ENCODE results near the gene GNB3. TPM values are rescaled to one million over a fixed set of nuclear protein-coding genes. Genes with fewer than 3 reads are reported as not detected.
A peak's percentile ranks its signal among the peaks of the same experiment; 100 is the strongest.

The GNB3 gene
- total RNA-seq, 2 experiments from 2014 or later, result 5.0 to 23.7 TPM

DNA sequence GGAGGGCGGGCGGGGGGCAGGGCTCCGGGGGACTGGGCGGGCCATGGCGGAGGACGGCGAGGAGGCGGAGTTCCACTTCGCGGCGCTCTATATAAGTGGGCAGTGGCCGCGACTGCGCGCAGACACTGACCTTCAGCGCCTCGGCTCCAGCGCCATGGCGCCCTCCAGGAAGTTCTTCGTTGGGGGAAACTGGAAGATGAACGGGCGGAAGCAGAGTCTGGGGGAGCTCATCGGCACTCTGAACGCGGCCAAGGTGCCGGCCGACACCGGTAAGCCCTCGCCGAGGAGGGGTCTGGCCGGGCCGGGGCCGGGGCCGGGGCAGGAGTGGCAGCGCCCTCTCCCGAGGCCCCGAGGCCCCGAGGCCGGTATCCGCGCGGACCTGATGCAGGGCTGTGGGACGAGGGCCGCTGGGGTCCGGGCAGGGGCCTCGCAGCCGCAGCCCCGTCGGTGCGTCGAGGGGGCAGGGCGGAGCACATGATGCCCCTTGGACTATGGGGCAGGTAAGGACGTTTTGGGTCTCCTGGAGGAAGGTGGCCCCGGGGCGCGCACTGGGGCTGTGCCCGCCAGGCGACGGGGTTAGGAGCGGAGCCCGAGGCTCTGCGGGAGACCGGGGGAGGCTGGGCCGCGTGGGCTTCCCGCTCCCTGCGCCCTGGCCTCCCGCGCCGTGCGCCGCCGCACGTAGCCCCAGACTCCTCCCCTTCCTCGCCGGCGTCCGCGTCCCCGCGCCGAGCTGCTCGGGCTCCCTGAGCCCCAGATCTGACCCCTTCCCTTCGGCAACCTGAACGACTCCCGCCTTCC is 26.9 kb downstream of the GNB3 start, which contains the start of gene TPI1:
Gene TPI1, plus strand, starts transcription at position 119 of the 798 bp plus-strand sequence. Its CDS starts 36 bp downstream, at position 155.
- peaks cover 18% of the 10 kb centered on the region; the same call in 1 of the 2 replicates for H3K79me2 ChIP-seq (ENCODE audit: insufficient read depth, low read depth, low read length)
- peak within 1 kb of the TSS; percentile 66 for H3K27ac ChIP-seq (ENCODE audit: low read depth, low read length, poor library complexity, severe bottlenecking)
- H3K4me2 ChIP-seq (ENCODE audit: low read length), result peak within 1 kb of the TSS; percentile 100
- H2AFZ ChIP-seq (ENCODE audit: low read length), result peak within 1 kb of the TSS; percentile 36; the same call in 1 of the 2 replicates
- 0 out of 2 replicates have a peak, but pooled peaks cover 10% of the 10 kb centered on the region for H4K20me1 ChIP-seq (ENCODE audit: insufficient read depth, low read length)
- H3K36me3 ChIP-seq (ENCODE audit: insufficient read depth, low read length), result peaks cover 79% of the 10 kb centered on the region
- no TSS peak for BruUV-seq (replicated peaks)
- H3K9me2 ChIP-seq (ENCODE audit: insufficient read depth, low read length), result no peaks in the 10 kb centered on the region
- H3K9me3 ChIP-seq (ENCODE audit: low read length), result no peaks in the 10 kb centered on the region
- intact Hi-C loops (cut with micrococcal nuclease; ENCODE audit: unreplicated experiment), result loop anchor here (1.0 to 5.0 kb wide), 4 partner anchors 15 to 225 kb away; partner anchors contain the start of genes C1R, GNB3 and USP5
- peak; percentile 79 for DNase-seq (ENCODE audit: low spot score)
- peak within 1 kb of the TSS; percentile 93 for H3K4me3 ChIP-seq (ENCODE audit: low read depth, low read length, poor library complexity, severe bottlenecking)
- peaks cover 51% of the 10 kb centered on the region for H3K4me1 ChIP-seq (ENCODE audit: insufficient read depth, low read length, poor library complexity, severe bottlenecking)
- ChIA-PET POLR2A (interaction anchor here (0.5 to 6.0 kb wide), 9 partner anchors 15 to 365 kb away, joined by 3 to 60 read pairs (median 3); partner anchors contain the start of genes CDCA3, GNB3 and USP5), CTCF (ENCODE audit: unreplicated experiment) (interaction anchor here (1.0 to 2.0 kb wide), 4 partner anchors 15 to 28 kb away, joined by 4 to 7 read pairs (median 6); partner anchors contain the start of gene USP5)
- no peak for TF ChIP-seq EZH2phosphoT487 (IDR thresholded peaks at IDR 0.05; ENCODE audit: borderline replicate concordance, low read depth, low read length)
- TF ChIP-seq, protein P1, sequence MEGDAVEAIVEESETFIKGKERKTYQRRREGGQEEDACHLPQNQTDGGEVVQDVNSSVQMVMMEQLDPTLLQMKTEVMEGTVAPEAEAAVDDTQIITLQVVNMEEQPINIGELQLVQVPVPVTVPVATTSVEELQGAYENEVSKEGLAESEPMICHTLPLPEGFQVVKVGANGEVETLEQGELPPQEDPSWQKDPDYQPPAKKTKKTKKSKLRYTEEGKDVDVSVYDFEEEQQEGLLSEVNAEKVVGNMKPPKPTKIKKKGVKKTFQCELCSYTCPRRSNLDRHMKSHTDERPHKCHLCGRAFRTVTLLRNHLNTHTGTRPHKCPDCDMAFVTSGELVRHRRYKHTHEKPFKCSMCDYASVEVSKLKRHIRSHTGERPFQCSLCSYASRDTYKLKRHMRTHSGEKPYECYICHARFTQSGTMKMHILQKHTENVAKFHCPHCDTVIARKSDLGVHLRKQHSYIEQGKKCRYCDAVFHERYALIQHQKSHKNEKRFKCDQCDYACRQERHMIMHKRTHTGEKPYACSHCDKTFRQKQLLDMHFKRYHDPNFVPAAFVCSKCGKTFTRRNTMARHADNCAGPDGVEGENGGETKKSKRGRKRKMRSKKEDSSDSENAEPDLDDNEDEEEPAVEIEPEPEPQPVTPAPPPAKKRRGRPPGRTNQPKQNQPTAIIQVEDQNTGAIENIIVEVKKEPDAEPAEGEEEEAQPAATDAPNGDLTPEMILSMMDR (conservative IDR thresholded peaks at IDR 0.05; ENCODE audit: low read length), result no peak

DNA sequence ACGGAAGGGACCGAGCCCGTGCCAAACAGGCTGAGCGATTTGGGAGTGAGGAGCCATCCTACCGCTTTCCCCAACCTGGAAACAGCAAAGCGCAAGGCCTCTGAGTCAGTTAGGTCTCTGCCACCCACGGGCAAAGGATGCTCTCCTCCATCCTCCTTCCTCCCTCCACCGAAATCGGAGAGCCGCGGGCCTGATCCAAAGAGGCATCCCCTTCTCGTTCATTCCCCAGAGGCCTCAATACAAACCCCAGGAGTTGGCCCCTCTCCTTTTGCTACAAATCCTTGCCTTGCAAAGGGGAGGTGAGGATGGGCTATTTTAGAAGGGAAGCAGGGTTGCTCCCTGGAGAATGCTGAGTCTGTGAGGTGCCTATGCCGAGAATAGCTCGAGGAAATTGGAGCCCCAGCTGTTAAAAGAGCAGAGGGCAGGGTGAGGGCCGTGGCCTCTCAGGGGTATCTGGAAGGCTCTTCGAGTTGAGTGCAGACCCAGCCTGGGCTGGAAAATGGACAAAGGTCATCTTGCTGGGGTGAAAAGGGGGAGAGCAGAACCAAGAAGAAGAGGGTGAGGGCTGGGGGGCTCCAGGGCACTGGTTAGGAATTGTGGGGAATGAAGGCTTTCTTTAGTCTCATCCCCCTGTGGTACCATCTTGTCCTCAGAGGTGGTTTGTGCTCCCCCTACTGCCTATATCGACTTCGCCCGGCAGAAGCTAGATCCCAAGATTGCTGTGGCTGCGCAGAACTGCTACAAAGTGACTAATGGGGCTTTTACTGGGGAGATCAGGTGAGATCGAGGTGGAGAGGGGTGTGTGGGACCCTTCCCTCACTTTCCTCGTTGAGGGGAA is 27.7 kb downstream of the GNB3 start:
- Histone ChIP-seq H3K4me1 (ENCODE audit: insufficient read depth, low read length, poor library complexity, severe bottlenecking) (peaks cover 51% of the 10 kb centered on the region), H3K79me2 (ENCODE audit: insufficient read depth, low read depth, low read length) (peaks cover 18% of the 10 kb centered on the region; the same call in 1 of the 2 replicates), H3K4me2 (ENCODE audit: low read length) (peak overlapping the region; percentile 100), H3K27ac (ENCODE audit: low read depth, low read length, poor library complexity, severe bottlenecking) (peak overlapping the region; percentile 66), H4K20me1 (ENCODE audit: insufficient read depth, low read length) (0 out of 2 replicates have a peak, but pooled peaks cover 10% of the 10 kb centered on the region), H3K4me3 (ENCODE audit: low read depth, low read length, poor library complexity, severe bottlenecking) (peak overlapping the region; percentile 93), H2AFZ (ENCODE audit: low read length) (no peak overlapping the region), H3K9me2 (ENCODE audit: insufficient read depth, low read length) (no peaks in the 10 kb centered on the region), H3K9me3 (ENCODE audit: low read length) (no peaks in the 10 kb centered on the region), H3K36me3 (ENCODE audit: insufficient read depth, low read length) (peaks cover 71% of the 10 kb centered on the region)
- intact Hi-C loops (cut with micrococcal nuclease; ENCODE audit: unreplicated experiment), result loop anchor here (1.0 to 5.0 kb wide), 3 partner anchors 28 to 224 kb away; partner anchors contain the start of genes C1R and GNB3
- ChIA-PET POLR2A (interaction anchor here (0.5 to 6.0 kb wide), 7 partner anchors 16 to 366 kb away, joined by 3 to 60 read pairs (median 4); partner anchors contain the start of genes C12orf57, CDCA3, GNB3 and RNU7-1), CTCF (ENCODE audit: unreplicated experiment) (interaction anchor here (0.6 to 2.0 kb wide), 6 partner anchors 16 to 34 kb away, joined by 3 to 7 read pairs (median 6); partner anchors contain the start of genes CDCA3 and USP5)
- peak; percentile 55 for DNase-seq (ENCODE audit: low spot score)
- BruUV-seq (replicated peaks), result no TSS peak
- TF ChIP-seq, protein P1 (conservative IDR thresholded peaks at IDR 0.05; ENCODE audit: low read length), result peak; percentile 66
- no peak for TF ChIP-seq EZH2phosphoT487 (IDR thresholded peaks at IDR 0.05; ENCODE audit: borderline replicate concordance, low read depth, low read length)
